Neural cell (in vitro differentiated cells): ENCODE measurements around the gene PLCH1. TPM values are rescaled to one million over a fixed set of nuclear protein-coding genes. Genes with fewer than 3 reads are reported as not detected.

ENCODE experiments used
- H2AFZ ChIP-seq: fragments of 200-600, 300-800 bp; sonication (generic), shearing (Covaris generic); 2 replicates; pipeline ENCODE4 v1.6.0; 2014; ENCODE audit warnings: low read depth, mild to moderate bottlenecking, antibody characterized with exemption, low read length, moderate library complexity
- H3F3A ChIP-seq: fragments of 200-600 bp; shearing (Covaris generic); 2 replicates; pipeline ENCODE4 v1.6.1; 2016; ENCODE audit warnings: mild to moderate bottlenecking, moderate library complexity, mixed read lengths, antibody characterized with exemption, low read length; ENCODE audit not compliant: insufficient read depth, poor library complexity, severe bottlenecking
- H3K27ac ChIP-seq: fragments of 200-600, 300-800 bp; sonication (generic), shearing (Covaris generic); 2 replicates; pipeline ENCODE4 v1.5.1; 2014; ENCODE audit warnings: mild to moderate bottlenecking, low read length, moderate library complexity
- H3K27me3 ChIP-seq: fragments of 300-800, 200-600 bp; sonication (generic), shearing (Covaris generic); 2 replicates; pipeline ENCODE4 v1.6.0; 2014; ENCODE audit warnings: mild to moderate bottlenecking, low read depth, low read length, moderate library complexity; ENCODE audit not compliant: insufficient read depth
- H3K36me3 ChIP-seq: fragments of 300-800, 200-600 bp; sonication (generic), shearing (Covaris generic); 2 replicates; pipeline ENCODE4 v1.5.1; 2014; ENCODE audit warnings: mild to moderate bottlenecking, antibody characterized with exemption, low read length, moderate library complexity; ENCODE audit not compliant: insufficient read depth
- H3K4me2 ChIP-seq: fragments of 300-800, 200-600 bp; sonication (generic), shearing (Covaris generic); 2 replicates; pipeline ENCODE4 v1.6.0; 2014; ENCODE audit warnings: mild to moderate bottlenecking, low read length
- H3K4me3 ChIP-seq: fragments of 300-800, 200-600 bp; sonication (generic), shearing (Covaris generic); 2 replicates; pipeline ENCODE4 v1.5.1; 2014; ENCODE audit warnings: mild to moderate bottlenecking, low read length, moderate library complexity
- H3K79me2 ChIP-seq: fragments of 200-600 bp; shearing (Covaris generic); replicated peaks from 2 replicates; pipeline ENCODE4 v1.6.0; 2014; ENCODE audit warnings: mild to moderate bottlenecking, low read length, moderate library complexity; ENCODE audit not compliant: insufficient read depth
- H3K9ac ChIP-seq: fragments of 300-800, 200-600 bp; sonication (generic), shearing (Covaris generic); 2 replicates; pipeline ENCODE4 v1.6.1; 2016; ENCODE audit warnings: mild to moderate bottlenecking, low read length, mixed read lengths
- H3K9me2 ChIP-seq: fragments of 200-600 bp; shearing (Covaris generic); 2 replicates; pipeline ENCODE4 v1.6.1; 2016; ENCODE audit warnings: mild to moderate bottlenecking, low read length, mixed read lengths; ENCODE audit not compliant: insufficient read depth
- H3K9me3 ChIP-seq: fragments of 200-600, 300-800 bp; sonication (generic), shearing (Covaris generic); 2 replicates; pipeline ENCODE4 v1.6.1; 2016; ENCODE audit warnings: mild to moderate bottlenecking, mixed run types, low read length, moderate library complexity, mixed read lengths
- H4K20me1 ChIP-seq: fragments of 200-600 bp; shearing (Covaris generic); 2 replicates; pipeline ENCODE4 v1.6.1; 2016; ENCODE audit warnings: mild to moderate bottlenecking, mixed run types; ENCODE audit not compliant: insufficient read depth
- EP300 ChIP-seq: fragments of 450-650 bp; conservative IDR thresholded peaks from 2 replicates; pipeline ENCODE4 v1.6.1; 2014; ENCODE audit warnings: antibody characterized with exemption, mild to moderate bottlenecking, moderate library complexity; ENCODE audit not compliant: poor library complexity, severe bottlenecking
- EZH2 ChIP-seq: fragments of 200-600, 300-800 bp; shearing (Covaris generic), sonication (generic); IDR thresholded peaks from 2 replicates; pipeline ENCODE4 v1.6.1; 2014; ENCODE audit warnings: antibody characterized with exemption, low read length, borderline replicate concordance, mild to moderate bottlenecking; ENCODE audit not compliant: insufficient read depth, poor library complexity, severe bottlenecking
- MXI1 ChIP-seq: fragments of 450-650 bp; conservative IDR thresholded peaks from 2 replicates; pipeline ENCODE4 v1.6.1; 2014; ENCODE audit warnings: antibody characterized with exemption, mild to moderate bottlenecking; ENCODE audit not compliant: poor library complexity, severe bottlenecking
- POLR2AphosphoS5 ChIP-seq: IDR thresholded peaks from 2 replicates; pipeline ENCODE4 v1.6.1; 2012
- RAD21 ChIP-seq: fragments of 450-650 bp; conservative IDR thresholded peaks from 2 replicates; pipeline ENCODE4 v1.6.1; 2014; ENCODE audit warnings: antibody characterized with exemption, mild to moderate bottlenecking, moderate library complexity
- SMC3 ChIP-seq: fragments of 450-650 bp; conservative IDR thresholded peaks from 2 replicates; pipeline ENCODE4 v1.6.1; 2014; ENCODE audit warnings: antibody characterized with exemption, mild to moderate bottlenecking, moderate library complexity; ENCODE audit not compliant: poor library complexity
- TAF1 ChIP-seq: IDR thresholded peaks from 2 replicates; pipeline ENCODE4 v1.6.1; 2012; ENCODE audit warnings: low read depth
- polyA plus RNA-seq: library from polyadenylated mRNA; depleted of rRNA; stranded (reverse); fragments of >200 nt; gene quantifications from 2 replicates; pipeline ENCODE4 v1.2.3, GENCODE V29; 2014
- TF ChIP-seq, protein P1 (sequence below): IDR thresholded peaks from 2 replicates; pipeline ENCODE4 v1.6.1; 2012; ENCODE audit warnings: borderline replicate concordance
- TF ChIP-seq, protein P2 (sequence below): fragments of 450-650 bp; IDR thresholded peaks from 2 replicates; pipeline ENCODE4 v1.5.1; 2014; ENCODE audit warnings: antibody characterized with exemption, mild to moderate bottlenecking, moderate library complexity; ENCODE audit not compliant: poor library complexity, severe bottlenecking

The PLCH1 gene
- polyA plus RNA-seq, 1 donor from 2014 or later = 13.5 TPM

DNA sequence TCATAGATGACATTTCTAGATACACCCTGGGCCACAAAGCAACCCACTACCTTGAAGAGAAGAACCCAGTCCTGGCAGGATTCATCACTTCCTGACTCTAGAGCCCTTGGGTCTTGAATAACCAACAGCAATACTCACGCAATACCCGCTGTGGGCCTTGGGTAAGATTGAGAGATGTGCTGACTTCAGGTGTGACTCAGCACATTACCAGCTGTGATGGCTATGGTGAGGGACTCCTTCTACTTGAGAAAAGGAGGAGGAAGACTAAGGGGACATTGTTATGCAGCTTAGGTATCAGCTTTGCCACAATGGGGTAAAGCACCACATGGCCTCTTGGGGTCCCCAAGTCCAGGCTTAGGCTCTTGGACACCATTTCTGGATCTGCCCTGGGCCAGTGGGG lies 46.3 kb upstream of the PLCH1 start:
- H3K36me3 ChIP-seq = no peaks in the 10 kb centered on the region
- no peak overlapping the region for H3K4me3 ChIP-seq
- TF ChIP-seq, protein P1, sequence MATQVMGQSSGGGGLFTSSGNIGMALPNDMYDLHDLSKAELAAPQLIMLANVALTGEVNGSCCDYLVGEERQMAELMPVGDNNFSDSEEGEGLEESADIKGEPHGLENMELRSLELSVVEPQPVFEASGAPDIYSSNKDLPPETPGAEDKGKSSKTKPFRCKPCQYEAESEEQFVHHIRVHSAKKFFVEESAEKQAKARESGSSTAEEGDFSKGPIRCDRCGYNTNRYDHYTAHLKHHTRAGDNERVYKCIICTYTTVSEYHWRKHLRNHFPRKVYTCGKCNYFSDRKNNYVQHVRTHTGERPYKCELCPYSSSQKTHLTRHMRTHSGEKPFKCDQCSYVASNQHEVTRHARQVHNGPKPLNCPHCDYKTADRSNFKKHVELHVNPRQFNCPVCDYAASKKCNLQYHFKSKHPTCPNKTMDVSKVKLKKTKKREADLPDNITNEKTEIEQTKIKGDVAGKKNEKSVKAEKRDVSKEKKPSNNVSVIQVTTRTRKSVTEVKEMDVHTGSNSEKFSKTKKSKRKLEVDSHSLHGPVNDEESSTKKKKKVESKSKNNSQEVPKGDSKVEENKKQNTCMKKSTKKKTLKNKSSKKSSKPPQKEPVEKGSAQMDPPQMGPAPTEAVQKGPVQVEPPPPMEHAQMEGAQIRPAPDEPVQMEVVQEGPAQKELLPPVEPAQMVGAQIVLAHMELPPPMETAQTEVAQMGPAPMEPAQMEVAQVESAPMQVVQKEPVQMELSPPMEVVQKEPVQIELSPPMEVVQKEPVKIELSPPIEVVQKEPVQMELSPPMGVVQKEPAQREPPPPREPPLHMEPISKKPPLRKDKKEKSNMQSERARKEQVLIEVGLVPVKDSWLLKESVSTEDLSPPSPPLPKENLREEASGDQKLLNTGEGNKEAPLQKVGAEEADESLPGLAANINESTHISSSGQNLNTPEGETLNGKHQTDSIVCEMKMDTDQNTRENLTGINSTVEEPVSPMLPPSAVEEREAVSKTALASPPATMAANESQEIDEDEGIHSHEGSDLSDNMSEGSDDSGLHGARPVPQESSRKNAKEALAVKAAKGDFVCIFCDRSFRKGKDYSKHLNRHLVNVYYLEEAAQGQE = no peak
- TF ChIP-seq RAD21 (no peak), POLR2AphosphoS5 (no peak), EZH2 (no peak), TAF1 (no peak), MXI1 (no peak), SMC3 (no peak), EP300 (no peak)
- TF ChIP-seq, protein P2, sequence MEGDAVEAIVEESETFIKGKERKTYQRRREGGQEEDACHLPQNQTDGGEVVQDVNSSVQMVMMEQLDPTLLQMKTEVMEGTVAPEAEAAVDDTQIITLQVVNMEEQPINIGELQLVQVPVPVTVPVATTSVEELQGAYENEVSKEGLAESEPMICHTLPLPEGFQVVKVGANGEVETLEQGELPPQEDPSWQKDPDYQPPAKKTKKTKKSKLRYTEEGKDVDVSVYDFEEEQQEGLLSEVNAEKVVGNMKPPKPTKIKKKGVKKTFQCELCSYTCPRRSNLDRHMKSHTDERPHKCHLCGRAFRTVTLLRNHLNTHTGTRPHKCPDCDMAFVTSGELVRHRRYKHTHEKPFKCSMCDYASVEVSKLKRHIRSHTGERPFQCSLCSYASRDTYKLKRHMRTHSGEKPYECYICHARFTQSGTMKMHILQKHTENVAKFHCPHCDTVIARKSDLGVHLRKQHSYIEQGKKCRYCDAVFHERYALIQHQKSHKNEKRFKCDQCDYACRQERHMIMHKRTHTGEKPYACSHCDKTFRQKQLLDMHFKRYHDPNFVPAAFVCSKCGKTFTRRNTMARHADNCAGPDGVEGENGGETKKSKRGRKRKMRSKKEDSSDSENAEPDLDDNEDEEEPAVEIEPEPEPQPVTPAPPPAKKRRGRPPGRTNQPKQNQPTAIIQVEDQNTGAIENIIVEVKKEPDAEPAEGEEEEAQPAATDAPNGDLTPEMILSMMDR = no peak
- H4K20me1 ChIP-seq = no peaks in the 10 kb centered on the region
- no peaks in the 10 kb centered on the region for H3K79me2 ChIP-seq
- H3K9me3 ChIP-seq = no peaks in the 10 kb centered on the region
- no peak overlapping the region for H2AFZ ChIP-seq
- H3K9me2 ChIP-seq = no peaks in the 10 kb centered on the region
- H3K27me3 ChIP-seq = no peaks in the 10 kb centered on the region
- no peak overlapping the region for H3K4me2 ChIP-seq
- no peak overlapping the region for H3K27ac ChIP-seq
- H3K9ac ChIP-seq = no peak overlapping the region
- H3F3A ChIP-seq = no peaks in the 10 kb centered on the region

DNA sequence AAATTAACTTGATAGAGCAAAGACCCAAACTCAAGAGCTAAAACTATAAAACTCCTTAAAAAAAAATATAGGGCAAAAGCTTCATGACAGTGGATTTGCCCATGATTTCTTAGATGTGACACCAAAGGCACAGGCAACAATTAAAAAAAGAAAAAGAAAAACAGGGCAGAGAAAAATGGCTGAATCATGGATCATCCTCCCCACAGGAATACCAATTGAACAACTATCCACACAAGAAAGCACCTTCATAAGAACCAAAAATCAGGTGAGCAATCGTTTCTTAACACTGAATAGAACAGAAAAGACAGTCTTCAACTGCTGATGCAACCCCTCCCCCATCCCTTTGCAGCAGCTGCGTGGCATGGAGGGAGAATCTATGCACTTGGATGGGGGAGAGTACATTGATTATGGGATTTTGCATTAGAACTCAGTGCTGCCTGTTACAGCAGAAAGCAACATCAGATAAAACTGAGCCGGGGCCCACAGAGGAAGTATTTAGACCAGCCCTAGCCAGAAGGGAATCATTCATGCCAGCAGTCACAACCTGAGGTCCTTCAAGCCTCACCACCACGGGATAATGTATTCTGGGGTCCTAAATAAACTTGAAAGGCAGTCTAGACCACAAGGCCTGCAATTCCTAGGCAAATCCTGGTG lies 45.5 kb upstream of the PLCH1 start:
- Histone ChIP-seq H3K9ac (no peak overlapping the region), H3K36me3 (no peaks in the 10 kb centered on the region), H3K4me2 (no peak overlapping the region), H3K79me2 (no peaks in the 10 kb centered on the region), H3F3A (no peaks in the 10 kb centered on the region), H2AFZ (no peak overlapping the region), H3K9me3 (no peaks in the 10 kb centered on the region), H4K20me1 (no peaks in the 10 kb centered on the region), H3K27ac (no peak overlapping the region), H3K4me3 (no peak overlapping the region), H3K27me3 (no peaks in the 10 kb centered on the region), H3K9me2 (no peaks in the 10 kb centered on the region)
- TF ChIP-seq TAF1 (no peak), POLR2AphosphoS5 (no peak), EP300 (no peak), EZH2 (no peak), SMC3 (no peak)
- TF ChIP-seq, protein P2 = no peak
